ENCODE measurements around the gene DHX15. TPM values are rescaled to one million over a fixed set of nuclear protein-coding genes. Genes with fewer than 3 reads are reported as not detected.

Gene DHX15
- total RNA-seq, 1 donor from 2014 or later: 130 TPM

- peaks cover 3% of the 10 kb centered on the region for H3K4me1 ChIP-seq (ENCODE audit: insufficient read depth, low read length)
- H3K4me3 ChIP-seq (ENCODE audit: insufficient read depth, low read depth, low read length): no peak overlapping the region
- no peak overlapping the region for H2AFZ ChIP-seq (ENCODE audit: low read depth, low read length)
- no peak for DNase-seq (ENCODE audit: low read depth)
- FAIRE-seq: peak; percentile 62
- Mint-ChIP-seq H3K4me1 (ENCODE audit: low read depth, unreplicated experiment) (peaks cover 26% of the 10 kb centered on the region), H3K4me3 (ENCODE audit: unreplicated experiment) (no peak overlapping the region), H3K27ac (ENCODE audit: unreplicated experiment) (no peak overlapping the region), H3K9me3 (ENCODE audit: unreplicated experiment) (no peaks in the 10 kb centered on the region), H3K36me3 (ENCODE audit: low read depth, unreplicated experiment) (peaks cover 2% of the 10 kb centered on the region), H3K27me3 (ENCODE audit: low read depth, unreplicated experiment) (no peaks in the 10 kb centered on the region)
- H3K9me3 ChIP-seq (ENCODE audit: insufficient read depth, low read depth, low read length): no peaks in the 10 kb centered on the region
- TF ChIP-seq EZH2 (IDR thresholded peaks at IDR 0.05; ENCODE audit: insufficient read depth, low read length) (no peak), CTCF (IDR thresholded peaks at IDR 0.05; ENCODE audit: insufficient read depth, low read depth, low read length) (peak; percentile 14)
- peaks cover 11% of the 10 kb centered on the region for H3K79me2 ChIP-seq (ENCODE audit: insufficient read depth, low read length)
- H3K27ac ChIP-seq (ENCODE audit: low read depth, low read length): no peak overlapping the region
- no peaks in the 10 kb centered on the region for H3K27me3 ChIP-seq (ENCODE audit: insufficient read depth, low read length)
- no peak overlapping the region for H3K4me2 ChIP-seq (ENCODE audit: low read length)
- H3K36me3 ChIP-seq (ENCODE audit: insufficient read depth, low read length): peaks cover 9% of the 10 kb centered on the region
- peaks cover 38% of the 10 kb centered on the region for H4K20me1 ChIP-seq (ENCODE audit: insufficient read depth, low read length)
- H3K9ac ChIP-seq (ENCODE audit: low read length): no peak overlapping the region
Measured at GRCh38 chr4:24514808-24515207, 69.5 kb downstream of the DHX15 start.

GRCh38 chr4:24513718-24514117 lies 70.6 kb downstream of the DHX15 start:
- H3K9me3 Mint-ChIP-seq (ENCODE audit: unreplicated experiment): no peaks in the 10 kb centered on the region
- Histone ChIP-seq H4K20me1 (ENCODE audit: insufficient read depth, low read length) (peaks cover 31% of the 10 kb centered on the region), H3K4me1 (ENCODE audit: insufficient read depth, low read length) (no peaks in the 10 kb centered on the region), H3K4me3 (ENCODE audit: insufficient read depth, low read depth, low read length) (no peak overlapping the region), H3K4me2 (ENCODE audit: low read length) (no peak overlapping the region), H3K27ac (ENCODE audit: low read depth, low read length) (no peak overlapping the region), H3K27me3 (ENCODE audit: insufficient read depth, low read length) (no peaks in the 10 kb centered on the region), H3K79me2 (ENCODE audit: insufficient read depth, low read length) (peaks cover 3% of the 10 kb centered on the region), H3K9ac (ENCODE audit: low read length) (no peak overlapping the region), H3K36me3 (ENCODE audit: insufficient read depth, low read length) (peaks cover 9% of the 10 kb centered on the region), H2AFZ (ENCODE audit: low read depth, low read length) (no peak overlapping the region), H3K9me3 (ENCODE audit: insufficient read depth, low read depth, low read length) (no peaks in the 10 kb centered on the region)
- no peak overlapping the region for H3K4me3 Mint-ChIP-seq (ENCODE audit: unreplicated experiment)
- DNase-seq (ENCODE audit: low read depth) (no peak), FAIRE-seq (no peak)
- H3K36me3 Mint-ChIP-seq (ENCODE audit: low read depth, unreplicated experiment): peaks cover 8% of the 10 kb centered on the region
- H3K4me1 Mint-ChIP-seq (ENCODE audit: low read depth, unreplicated experiment): peaks cover 26% of the 10 kb centered on the region
- H3K27ac Mint-ChIP-seq (ENCODE audit: unreplicated experiment): no peak overlapping the region
- H3K27me3 Mint-ChIP-seq (ENCODE audit: low read depth, unreplicated experiment): no peaks in the 10 kb centered on the region
- TF ChIP-seq CTCF (IDR thresholded peaks at IDR 0.05; ENCODE audit: insufficient read depth, low read depth, low read length): no peak
- TF ChIP-seq EZH2 (IDR thresholded peaks at IDR 0.05; ENCODE audit: insufficient read depth, low read length): no peak

GRCh38 chr4:24511371-24512063 lies 72.8 kb downstream of the DHX15 start:
- peak; percentile 29 for FAIRE-seq
- Histone ChIP-seq H3K27ac (ENCODE audit: low read depth, low read length) (no peak overlapping the region), H3K4me3 (ENCODE audit: insufficient read depth, low read depth, low read length) (no peak overlapping the region), H3K36me3 (ENCODE audit: insufficient read depth, low read length) (peaks cover 9% of the 10 kb centered on the region), H3K9ac (ENCODE audit: low read length) (no peak overlapping the region), H3K79me2 (ENCODE audit: insufficient read depth, low read length) (no peaks in the 10 kb centered on the region), H3K9me3 (ENCODE audit: insufficient read depth, low read depth, low read length) (no peaks in the 10 kb centered on the region), H3K4me1 (ENCODE audit: insufficient read depth, low read length) (no peaks in the 10 kb centered on the region), H2AFZ (ENCODE audit: low read depth, low read length) (no peak overlapping the region), H3K27me3 (ENCODE audit: insufficient read depth, low read length) (no peaks in the 10 kb centered on the region), H4K20me1 (ENCODE audit: insufficient read depth, low read length) (peaks cover 19% of the 10 kb centered on the region), H3K4me2 (ENCODE audit: low read length) (no peak overlapping the region)
- no peak overlapping the region for H3K4me3 Mint-ChIP-seq (ENCODE audit: unreplicated experiment)
- H3K4me1 Mint-ChIP-seq (ENCODE audit: low read depth, unreplicated experiment): peaks cover 20% of the 10 kb centered on the region
- H3K27ac Mint-ChIP-seq (ENCODE audit: unreplicated experiment): no peak overlapping the region
- no peaks in the 10 kb centered on the region for H3K27me3 Mint-ChIP-seq (ENCODE audit: low read depth, unreplicated experiment)
- H3K36me3 Mint-ChIP-seq (ENCODE audit: low read depth, unreplicated experiment): peaks cover 11% of the 10 kb centered on the region
- DNase-seq (ENCODE audit: low read depth): peak; percentile 60
- TF ChIP-seq EZH2 (IDR thresholded peaks at IDR 0.05; ENCODE audit: insufficient read depth, low read length): no peak
- TF ChIP-seq CTCF (IDR thresholded peaks at IDR 0.05; ENCODE audit: insufficient read depth, low read depth, low read length): no peak
- H3K9me3 Mint-ChIP-seq (ENCODE audit: unreplicated experiment): no peaks in the 10 kb centered on the region

All from astrocyte (in vitro differentiated cells and primary cell).